ENCODE measurements around the gene SLCO2A1. TPM values are rescaled to one million over a fixed set of nuclear protein-coding genes. Genes with fewer than 3 reads are reported as not detected.

SLCO2A1 gene
- total and polyA plus RNA-seq, 2 donors (not counting 1 experiment from before 2014, with no cell fraction given) = not detected

GRCh38 chr3:134074001-134074789 is 44.5 kb upstream of the SLCO2A1 start:
- H3K79me2 ChIP-seq (ENCODE audit: control insufficient read depth, insufficient read depth, low read length) = no peaks in the 10 kb centered on the region
- no peaks in the 10 kb centered on the region for H3K36me3 ChIP-seq (replicated peaks in 1 of 2; ENCODE audit: control extremely low read depth in 1 of 2, control insufficient read depth in 1 of 2, extremely low read depth in 1 of 2, insufficient read depth in 2 of 2, low read length in 1 of 2)
- no peak overlapping the region for H3K27ac Mint-ChIP-seq
- DNase-seq (no peak), ATAC-seq (ENCODE audit: low read depth) (no peak)
- CTCF ChIA-PET = no interaction called here
- H3K4me1 ChIP-seq (ENCODE audit: control insufficient read depth in 2 of 2, insufficient read depth in 2 of 2, low read length in 2 of 2) = no peaks in the 10 kb centered on the region
- no peak overlapping the region for H3K4me3 ChIP-seq (ENCODE audit: control extremely low read depth in 1 of 5, extremely low read depth in 1 of 5, insufficient read depth in 1 of 5, low read depth in 2 of 5, low read length in 4 of 5)
- TF ChIP-seq EZH2 (IDR thresholded peaks at IDR 0.05; ENCODE audit: borderline replicate concordance, insufficient read depth, low read depth, low read length, poor library complexity, severe bottlenecking) (no peak), CTCF (IDR thresholded peaks at IDR 0.05) (no peak)
- no peak overlapping the region for H3K4me2 ChIP-seq (replicated peaks; ENCODE audit: low read depth, low read length, poor library complexity, severe bottlenecking)
- no peak overlapping the region for H3K9ac ChIP-seq (ENCODE audit: low read length)
- H3K27ac ChIP-seq (ENCODE audit: low read length in 2 of 2) = no peak overlapping the region
- 86% methylated on average over 8 of the region's 10 CpGs for whole genome bisulfite sequencing (ENCODE audit: insufficient coverage)
- no peaks in the 10 kb centered on the region for H3K9me3 Mint-ChIP-seq (ENCODE audit: insufficient read depth)
- no peaks in the 10 kb centered on the region for H4K20me1 ChIP-seq (ENCODE audit: control insufficient read depth, insufficient read depth, low read length, poor library complexity, severe bottlenecking)
- POLR2A ChIA-PET = no interaction called here
- no peaks in the 10 kb centered on the region for H3K4me1 Mint-ChIP-seq
- peaks cover 3% of the 10 kb centered on the region for H3K27me3 Mint-ChIP-seq
- no peak overlapping the region for H3K4me3 Mint-ChIP-seq
- H3K9me3 ChIP-seq (ENCODE audit: control extremely low read depth in 1 of 3, control insufficient read depth in 2 of 3, insufficient read depth in 1 of 3, low read length in 2 of 3) = peaks cover 0 to 5% (median 0%) of the 10 kb centered on the region in 3 donors
- H2AFZ ChIP-seq (ENCODE audit: insufficient read depth, low read depth, low read length, poor library complexity, severe bottlenecking) = no peak overlapping the region
- intact Hi-C loops (cut with micrococcal nuclease) = no loop called here
- H3K27me3 ChIP-seq (replicated peaks in 1 of 4; ENCODE audit: control extremely low read depth in 1 of 4, control insufficient read depth in 3 of 4, insufficient read depth in 4 of 4, low read length in 3 of 4) = no peaks in the 10 kb centered on the region

GRCh38 chr3:134073583-134073945 is 43.8 kb upstream of the SLCO2A1 start:
- no peak overlapping the region for H2AFZ ChIP-seq (ENCODE audit: insufficient read depth, low read depth, low read length, poor library complexity, severe bottlenecking)
- no peak for DNase-seq
- ChIA-PET POLR2A (no interaction called here), CTCF (no interaction called here)
- H4K20me1 ChIP-seq (ENCODE audit: control insufficient read depth, insufficient read depth, low read length, poor library complexity, severe bottlenecking) = no peaks in the 10 kb centered on the region
- TF ChIP-seq EZH2 (IDR thresholded peaks at IDR 0.05; ENCODE audit: borderline replicate concordance, insufficient read depth, low read depth, low read length, poor library complexity, severe bottlenecking) (no peak), CTCF (IDR thresholded peaks at IDR 0.05) (no peak)
- no peak overlapping the region for H3K4me3 ChIP-seq (ENCODE audit: control extremely low read depth in 1 of 5, extremely low read depth in 1 of 5, insufficient read depth in 1 of 5, low read depth in 2 of 5, low read length in 4 of 5)
- no peaks in the 10 kb centered on the region for H3K79me2 ChIP-seq (ENCODE audit: control insufficient read depth, insufficient read depth, low read length)
- Mint-ChIP-seq H3K27ac (no peak overlapping the region), H3K4me3 (no peak overlapping the region), H3K4me1 (no peaks in the 10 kb centered on the region), H3K27me3 (peaks cover 3% of the 10 kb centered on the region), H3K9me3 (ENCODE audit: insufficient read depth) (no peaks in the 10 kb centered on the region)
- no peak overlapping the region for H3K4me2 ChIP-seq (replicated peaks; ENCODE audit: low read depth, low read length, poor library complexity, severe bottlenecking)
- no peaks in the 10 kb centered on the region for H3K36me3 ChIP-seq (replicated peaks in 1 of 2; ENCODE audit: control extremely low read depth in 1 of 2, control insufficient read depth in 1 of 2, extremely low read depth in 1 of 2, insufficient read depth in 2 of 2, low read length in 1 of 2)
- no peak for ATAC-seq (ENCODE audit: low read depth)
- H3K4me1 ChIP-seq (ENCODE audit: control insufficient read depth in 2 of 2, insufficient read depth in 2 of 2, low read length in 2 of 2) = no peaks in the 10 kb centered on the region
- H3K9me3 ChIP-seq (ENCODE audit: control extremely low read depth in 1 of 3, control insufficient read depth in 2 of 3, insufficient read depth in 1 of 3, low read length in 2 of 3) = peaks cover 0 to 5% (median 0%) of the 10 kb centered on the region in 3 donors
- no peak overlapping the region for H3K9ac ChIP-seq (ENCODE audit: low read length)
- no peaks in the 10 kb centered on the region for H3K27me3 ChIP-seq (replicated peaks in 1 of 4; ENCODE audit: control extremely low read depth in 1 of 4, control insufficient read depth in 3 of 4, insufficient read depth in 4 of 4, low read length in 3 of 4)
- intact Hi-C loops (cut with micrococcal nuclease) = no loop called here
- H3K27ac ChIP-seq (ENCODE audit: low read length in 2 of 2) = no peak overlapping the region
- 94% methylated on average over 4 of the region's 4 CpGs for WGBS (ENCODE audit: insufficient coverage)
